Natural killer cell treated with Interleukin-12 subunit alpha and Interleukin-12 subunit beta and Interleukin-15 and Interleukin-18, amount 100 ng/mL, for 72 hours (primary cell): ENCODE measurements around the gene EPB41L3. TPM values are rescaled to one million over a fixed set of nuclear protein-coding genes. Genes with fewer than 3 reads are reported as not detected.
"Not testable (repeated sequence)": the region's sequence is repeated elsewhere in the genome, so short reads cannot be mapped to it uniquely, and the experiment has no call there.

Source experiments
- ATAC-seq, 2 donors: fragments of 150-1000 bp; cut with Tn5 transposase in 1 of 2; sonication (Bioruptor Pico), chemical (Tn5 transposase) in 1 of 2; 2 replicates each; pipeline ENCODE4 v1.10.0; 2021
- DNase-seq: peaks from one replicate; pipeline ENCODE4 v3.0.0; 2022; ENCODE audit warnings: low spot score
- H3K27ac Mint-ChIP-seq, 2 donors: 1 replicate in 1 of 2; 2 replicates in 1 of 2; pipeline ENCODE4 v1.8.0; 2022; ENCODE audit warnings: mixed read lengths in 2 of 2, mild to moderate bottlenecking in 1 of 2, moderate library complexity in 1 of 2
- H3K27me3 Mint-ChIP-seq, 2 donors: 1 replicate in 1 of 2; 2 replicates in 1 of 2; pipeline ENCODE4 v1.8.0; 2022; ENCODE audit warnings: mixed read lengths in 2 of 2
- H3K36me3 Mint-ChIP-seq: one replicate; pipeline ENCODE4 v1.8.0; 2022; ENCODE audit warnings: mixed read lengths
- H3K4me1 Mint-ChIP-seq, 2 donors: 1 replicate in 1 of 2; 2 replicates in 1 of 2; pipeline ENCODE4 v1.8.0; 2022; ENCODE audit warnings: low read depth in 2 of 2, mixed read lengths in 2 of 2, mild to moderate bottlenecking in 1 of 2
- H3K4me3 Mint-ChIP-seq: one replicate; pipeline ENCODE4 v1.8.0; 2022; ENCODE audit warnings: mixed read lengths
- H3K9me3 Mint-ChIP-seq: 2 replicates; pipeline ENCODE4 v1.8.0; 2022; ENCODE audit warnings: mixed read lengths
- total RNA-seq, 2 donors: library from RNA; stranded (reverse); gene quantifications; one replicate each; pipeline ENCODE4 v1.2.3, GENCODE V29; 2022

Gene EPB41L3
- total RNA-seq = under 1 TPM in 1 of 2 donors, not detected in 1; 0.57 TPM

DNA sequence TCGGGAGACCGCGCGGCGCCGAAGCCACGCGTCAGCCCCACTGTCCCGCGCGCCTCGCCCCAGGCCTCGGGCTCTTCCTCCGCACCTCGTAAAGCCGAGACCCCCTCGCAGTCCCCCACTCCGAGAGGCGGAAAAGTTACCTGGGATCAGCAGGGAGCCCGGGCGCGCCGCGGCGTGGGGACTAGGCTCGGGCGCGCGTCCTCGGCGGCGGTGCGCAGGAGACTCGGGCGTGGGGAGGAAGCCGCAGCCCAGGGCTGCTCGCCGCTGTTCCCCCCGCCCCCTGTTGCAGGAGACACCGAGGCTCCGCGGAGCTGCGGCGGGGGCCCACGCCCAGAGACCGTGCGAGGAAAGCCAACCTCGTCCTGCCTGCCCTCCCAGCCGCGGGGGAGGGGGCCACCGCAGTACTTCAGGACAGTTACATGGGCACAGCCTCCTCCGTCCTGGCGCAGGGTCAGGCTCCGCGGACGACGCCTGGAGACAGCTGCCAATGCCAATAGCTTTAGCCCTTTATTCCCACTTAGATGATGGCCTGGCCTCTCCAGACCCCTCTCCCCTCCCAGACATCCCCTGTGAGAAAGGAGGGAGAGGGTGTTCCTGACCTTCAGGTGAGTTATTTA is at the start of gene EPB41L3:
Gene EPB41L3, minus strand, starts transcription at position 225 of the 617 bp plus-strand sequence. CDS start 54,814 bp downstream, outside the sequence.
- Mint-ChIP-seq H3K27ac (no peak within 1 kb of the TSS), H3K27me3 (peaks cover 19 to 36% of the 10 kb centered on the region in 2 donors), H3K9me3 (no peaks in the 10 kb centered on the region), H3K36me3 (no peaks in the 10 kb centered on the region), H3K4me3 (no peak within 1 kb of the TSS), H3K4me1 (no peaks in the 10 kb centered on the region)
- ATAC-seq (peak in 1 of 2 donors; percentile 36), DNase-seq (no peak)

- no peak for ATAC-seq
These were observed 44.7 kb upstream of the EPB41L3 start for GRCh38 chr18:5588529-5588928.

GRCh38 chr18:5585653-5586052 is 41.9 kb upstream of the EPB41L3 start:
- no peak overlapping the region for H3K4me3 Mint-ChIP-seq

More at GRCh38 chr18:5588529-5588928, 44.7 kb upstream of the EPB41L3 start:
- Mint-ChIP-seq H3K4me1 (no peaks in the 10 kb centered on the region), H3K27me3 (peaks cover 0 to 3% of the 10 kb centered on the region in 2 donors), H3K9me3 (no peaks in the 10 kb centered on the region), H3K36me3 (no peaks in the 10 kb centered on the region), H3K4me3 (no peak overlapping the region), H3K27ac (no peak overlapping the region)
- DNase-seq = no peak

DNA sequence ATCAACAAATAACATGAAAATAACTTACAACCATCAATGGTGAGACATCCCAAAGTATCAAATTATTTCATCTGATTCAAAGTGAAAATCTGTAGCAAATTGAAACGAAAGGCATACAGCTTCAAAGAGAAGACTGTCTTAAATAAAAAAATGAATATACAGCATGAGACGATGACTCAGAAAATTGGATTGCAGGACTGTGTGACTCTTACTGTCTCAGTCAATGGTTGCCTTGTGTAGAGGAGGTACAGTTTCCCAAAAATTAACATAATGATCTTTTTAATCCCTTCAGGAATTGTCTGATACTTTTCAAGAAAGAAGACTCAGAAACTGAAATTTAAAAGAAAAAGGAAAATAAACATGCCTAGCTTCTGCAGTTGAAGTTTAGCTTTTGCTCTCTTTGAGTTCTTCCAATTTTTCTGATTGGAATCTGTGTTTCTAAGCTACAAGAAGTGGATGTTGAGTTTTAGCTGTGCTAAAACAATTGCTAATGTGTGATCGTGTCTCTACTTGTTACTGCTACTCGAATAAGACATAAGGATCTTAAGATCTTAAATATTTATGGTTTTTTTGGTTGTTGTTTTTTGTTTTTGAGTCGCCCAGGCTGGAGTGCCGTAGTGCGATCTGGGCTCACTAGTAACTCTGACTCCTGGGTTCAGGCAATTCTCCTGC is 41.1 kb upstream of the EPB41L3 start:
- no peak for DNase-seq
- no peaks in the 10 kb centered on the region for H3K9me3 Mint-ChIP-seq
- H3K27me3 Mint-ChIP-seq = peaks cover 3 to 6% of the 10 kb centered on the region in 2 donors
- H3K27ac Mint-ChIP-seq = no peak overlapping the region
- no peaks in the 10 kb centered on the region for H3K4me1 Mint-ChIP-seq
- H3K4me3 Mint-ChIP-seq = no peak overlapping the region
- no peaks in the 10 kb centered on the region for H3K36me3 Mint-ChIP-seq
- no peak for ATAC-seq

More at GRCh38 chr18:5585653-5586052, 41.9 kb upstream of the EPB41L3 start:
- peaks cover 3 to 6% of the 10 kb centered on the region in 2 donors for H3K27me3 Mint-ChIP-seq
- no peak for DNase-seq
- H3K27ac Mint-ChIP-seq = no peak overlapping the region
- H3K36me3 Mint-ChIP-seq = no peaks in the 10 kb centered on the region
- H3K4me1 Mint-ChIP-seq = no peaks in the 10 kb centered on the region
- no peaks in the 10 kb centered on the region for H3K9me3 Mint-ChIP-seq
- no peak for ATAC-seq

DNA sequence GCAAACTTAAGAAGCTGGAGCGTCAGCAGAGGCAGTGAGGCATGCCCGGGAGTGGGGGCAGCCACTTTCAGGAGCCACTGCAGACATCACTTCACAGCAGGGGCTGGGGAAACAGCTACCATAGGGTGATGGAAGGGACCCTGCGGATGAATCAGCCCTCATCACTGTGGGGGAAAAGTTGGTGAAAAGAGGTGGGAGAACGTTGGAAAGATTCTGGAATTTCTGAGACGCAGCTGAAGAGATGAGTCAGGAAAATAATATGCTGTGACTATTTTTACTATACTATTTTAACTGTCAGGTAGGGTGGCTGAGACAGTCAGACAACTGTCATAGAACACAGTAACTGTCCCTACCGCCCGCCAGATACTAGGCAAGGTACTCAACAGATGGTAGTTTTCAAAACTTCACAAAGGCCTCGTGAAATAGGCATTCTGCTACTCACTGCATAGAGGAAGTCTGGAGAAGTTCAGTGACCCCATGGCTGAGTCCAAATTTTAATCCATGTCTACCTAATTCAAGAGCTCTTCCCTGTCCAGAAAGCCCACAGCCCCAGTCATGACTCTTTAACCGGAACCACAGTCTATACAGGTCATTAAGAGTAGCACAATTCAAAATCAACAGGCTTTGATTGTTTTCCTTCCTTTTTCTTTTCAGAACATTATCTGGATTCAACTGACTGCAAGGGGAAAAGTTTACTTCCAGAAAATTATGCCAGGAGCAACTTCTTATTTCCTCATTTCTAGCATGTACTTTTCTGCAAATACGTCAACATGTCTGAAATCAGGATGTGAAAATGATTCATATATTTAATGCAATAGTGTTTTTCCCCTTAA is 39.3 kb upstream of the EPB41L3 start:
- Mint-ChIP-seq H3K4me1 (no peaks in the 10 kb centered on the region), H3K27ac (no peak overlapping the region), H3K27me3 (peaks cover 3 to 6% of the 10 kb centered on the region in 2 donors), H3K36me3 (no peaks in the 10 kb centered on the region), H3K9me3 (no peaks in the 10 kb centered on the region), H3K4me3 (no peak overlapping the region)
- ATAC-seq = no peak
- no peak for DNase-seq

GRCh38 chr18:5582076-5582475 is 38.3 kb upstream of the EPB41L3 start:
- ATAC-seq = no peak
- H3K4me1 Mint-ChIP-seq = no peaks in the 10 kb centered on the region
- no peak for DNase-seq
- no peak overlapping the region for H3K4me3 Mint-ChIP-seq
- H3K9me3 Mint-ChIP-seq = no peaks in the 10 kb centered on the region
- H3K27me3 Mint-ChIP-seq = peaks cover 3 to 6% of the 10 kb centered on the region in 2 donors
- H3K36me3 Mint-ChIP-seq = no peaks in the 10 kb centered on the region
- H3K27ac Mint-ChIP-seq = no peak overlapping the region

DNA sequence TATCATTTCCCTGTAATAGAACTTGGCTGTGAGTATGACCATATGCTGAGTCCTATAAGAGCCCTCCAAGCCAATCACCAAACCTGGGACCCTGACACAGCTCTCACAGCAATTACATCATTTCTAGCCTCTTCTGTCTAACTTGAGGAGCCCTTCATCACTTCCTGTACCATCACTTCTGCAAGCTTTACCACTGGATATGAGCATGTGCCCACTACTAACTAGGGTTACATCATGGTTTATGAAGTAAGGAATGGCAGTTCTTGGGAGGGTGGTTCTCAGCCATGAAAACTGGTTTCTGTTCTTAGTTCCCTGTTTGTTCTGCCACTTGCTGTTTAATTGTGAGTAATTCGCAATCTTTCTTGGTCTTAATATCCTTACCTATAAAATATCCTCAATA is 31.0 kb upstream of the EPB41L3 start:
- ATAC-seq (no peak), DNase-seq (no peak)
- Mint-ChIP-seq H3K27me3 (peaks cover 0 to 12% of the 10 kb centered on the region in 2 donors), H3K4me3 (no peak overlapping the region), H3K9me3 (no peaks in the 10 kb centered on the region), H3K4me1 (peaks cover 0 to 3% of the 10 kb centered on the region in 2 donors), H3K27ac (no peak overlapping the region), H3K36me3 (no peaks in the 10 kb centered on the region)

- H3K9me3 Mint-ChIP-seq = no peaks in the 10 kb centered on the region
- ATAC-seq (no peak), DNase-seq (no peak)
- H3K4me3 Mint-ChIP-seq = no peak overlapping the region
- peaks cover 0 to 12% of the 10 kb centered on the region in 2 donors for H3K27me3 Mint-ChIP-seq
- no peaks in the 10 kb centered on the region for H3K36me3 Mint-ChIP-seq
- H3K4me1 Mint-ChIP-seq = peaks cover 0 to 3% of the 10 kb centered on the region in 2 donors
- H3K27ac Mint-ChIP-seq = no peak overlapping the region
These were observed 27.9 kb upstream of the EPB41L3 start for GRCh38 chr18:5571666-5572065.

GRCh38 chr18:5570613-5571012 is 26.8 kb upstream of the EPB41L3 start:
- not testable (repeated sequence) for H3K4me3 Mint-ChIP-seq, H3K9me3 Mint-ChIP-seq, H3K27ac Mint-ChIP-seq, DNase-seq, H3K4me1 Mint-ChIP-seq, ATAC-seq, H3K36me3 Mint-ChIP-seq
- H3K27me3 Mint-ChIP-seq = peaks cover 0 to 12% of the 10 kb centered on the region in 2 donors

DNA sequence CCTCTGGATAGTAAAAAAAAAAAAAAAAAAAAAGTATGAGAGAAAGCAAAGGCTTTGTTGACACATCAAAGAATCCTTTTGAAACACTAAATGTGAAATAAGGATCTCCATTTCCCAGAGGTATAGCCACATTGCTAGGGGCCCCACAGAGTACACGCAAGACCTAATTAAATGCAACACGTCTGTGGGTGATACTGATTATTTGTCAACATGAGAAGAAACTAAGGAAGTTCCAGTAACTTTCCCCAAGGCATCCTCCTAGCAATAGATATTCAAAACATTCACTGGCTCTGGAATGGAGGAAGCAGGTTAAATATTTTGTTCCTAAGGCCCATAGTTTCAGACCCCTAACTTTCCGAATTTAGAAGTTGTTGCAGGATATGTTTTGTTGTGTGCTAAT is 24.6 kb upstream of the EPB41L3 start:
- no peak for DNase-seq
- peaks cover 3% of the 10 kb centered on the region for H3K9me3 Mint-ChIP-seq
- no peak overlapping the region for H3K4me3 Mint-ChIP-seq
- H3K36me3 Mint-ChIP-seq = no peaks in the 10 kb centered on the region
- no peak for ATAC-seq
- H3K27me3 Mint-ChIP-seq = no peaks in the 10 kb centered on the region
- no peaks in the 10 kb centered on the region for H3K4me1 Mint-ChIP-seq
- no peak overlapping the region for H3K27ac Mint-ChIP-seq

GRCh38 chr18:5558851-5559250 is 15.1 kb upstream of the EPB41L3 start:
- Mint-ChIP-seq H3K4me3 (no peak overlapping the region), H3K4me1 (no peaks in the 10 kb centered on the region), H3K27me3 (peaks cover 0 to 3% of the 10 kb centered on the region in 2 donors), H3K27ac (no peak overlapping the region), H3K36me3 (no peaks in the 10 kb centered on the region), H3K9me3 (peaks cover 4% of the 10 kb centered on the region)
- no peak for ATAC-seq
- no peak for DNase-seq

DNA sequence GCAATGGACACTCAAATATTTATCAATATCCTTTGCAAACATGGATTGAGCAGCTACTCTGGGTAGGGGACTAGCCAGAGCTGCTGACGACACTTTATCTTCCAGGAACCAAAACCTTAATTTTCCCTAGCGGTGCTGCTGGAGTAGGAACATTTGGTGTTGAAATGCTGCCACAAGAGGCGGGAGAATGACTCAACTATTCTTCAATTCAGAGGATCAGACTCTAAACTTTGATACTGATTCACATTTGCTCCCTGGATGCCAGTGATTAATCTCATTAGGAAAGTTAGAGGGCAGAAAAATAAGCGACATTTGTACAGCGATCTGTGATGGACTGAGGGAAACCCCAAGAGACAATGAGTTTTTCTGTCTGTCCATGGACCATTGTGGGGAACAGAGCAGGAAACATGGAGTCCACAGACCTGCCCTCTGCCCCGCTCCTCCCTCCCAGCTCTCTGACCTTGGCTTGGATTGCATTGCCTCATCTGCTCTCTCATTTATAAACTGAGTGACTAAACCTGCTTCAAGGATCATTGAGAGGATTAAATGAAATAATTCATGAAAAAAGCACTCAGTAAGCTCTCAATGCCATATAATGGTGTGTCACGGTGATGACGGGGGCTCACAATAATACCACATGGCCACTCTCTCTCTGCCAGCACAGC is 12.6 kb upstream of the EPB41L3 start:
- ATAC-seq = no peak
- H3K27ac Mint-ChIP-seq = no peak overlapping the region
- no peak for DNase-seq
- H3K36me3 Mint-ChIP-seq = no peaks in the 10 kb centered on the region
- H3K9me3 Mint-ChIP-seq = peaks cover 4% of the 10 kb centered on the region
- peaks cover 0 to 4% of the 10 kb centered on the region in 2 donors for H3K27me3 Mint-ChIP-seq
- no peak overlapping the region for H3K4me3 Mint-ChIP-seq
- H3K4me1 Mint-ChIP-seq = no peaks in the 10 kb centered on the region

GRCh38 chr18:5554629-5555028 is 10.8 kb upstream of the EPB41L3 start:
- Mint-ChIP-seq H3K4me3 (no peak overlapping the region), H3K4me1 (no peaks in the 10 kb centered on the region), H3K9me3 (peaks cover 4% of the 10 kb centered on the region), H3K27ac (no peak overlapping the region), H3K27me3 (peaks cover 0 to 6% of the 10 kb centered on the region in 2 donors), H3K36me3 (no peaks in the 10 kb centered on the region)
- DNase-seq (no peak), ATAC-seq (no peak)
